ENCODE results near the gene WDR7. TPM values are rescaled to one million over a fixed set of nuclear protein-coding genes. Genes with fewer than 3 reads are reported as not detected.

The WDR7 gene
- total and polyA plus RNA-seq, 2 of the 4 experiments (the other 2 are of a cell fraction): 3.7 to 23.3 TPM

DNA sequence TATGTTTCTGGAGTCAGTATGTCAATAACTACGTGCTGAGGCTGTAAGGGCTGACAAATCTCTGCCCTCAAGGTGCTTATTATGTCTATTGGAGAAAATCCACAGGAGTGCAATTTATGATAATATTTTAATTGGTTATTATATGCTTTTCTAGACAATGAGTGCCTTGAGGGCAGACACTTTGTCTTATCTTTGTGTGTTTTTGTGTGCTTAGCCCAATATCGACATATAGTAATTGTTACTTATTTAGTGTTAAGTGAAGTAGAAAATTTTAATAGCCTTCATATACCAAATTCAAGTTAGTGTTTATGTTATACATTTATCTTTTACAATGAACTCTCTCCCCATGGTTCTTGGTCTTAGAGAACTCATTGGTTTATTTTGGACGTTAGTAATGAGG lies 118.9 kb downstream of the WDR7 start:
- no peak overlapping the region; the same call in 1 of the 2 replicates for H3K18ac ChIP-seq (ENCODE audit: low read depth, low read length)
- H3K56ac ChIP-seq (ENCODE audit: extremely low read depth, insufficient read depth, low read length): no peak overlapping the region
- no peak overlapping the region for H3K4me2 ChIP-seq (ENCODE audit: low read depth, low read length)
- dilution Hi-C loops (cut with HindIII; ENCODE audit: low sequenced_read_pairs, unreplicated experiment) (no loop called here), intact Hi-C loops (cut with micrococcal nuclease) (no loop called here), in situ Hi-C loops (cut with MboI; ENCODE audit: low sequenced_read_pairs) (no loop called here)
- H4K91ac ChIP-seq (ENCODE audit: insufficient read depth, low read depth, low read length): no peak overlapping the region
- no peak for TF ChIP-seq RCOR1 (IDR thresholded peaks at IDR 0.05; ENCODE audit: insufficient replicate concordance, low read length)
- TF ChIP-seq CTCF (conservative IDR thresholded peaks at IDR 0.05; ENCODE audit: low read depth, low read length): no peak
- no peak for TF ChIP-seq SMC3 (IDR thresholded peaks at IDR 0.05; ENCODE audit: low read depth, low read length)
- TF ChIP-seq CEBPB (IDR thresholded peaks at IDR 0.05; ENCODE audit: low read depth, low read length): no peak
- TF ChIP-seq NFE2L2 (IDR thresholded peaks at IDR 0.05; ENCODE audit: low read depth, low read length): no peak
- TF ChIP-seq MAFK (IDR thresholded peaks at IDR 0.05; ENCODE audit: low read depth, low read length): no peak
- TF ChIP-seq MAZ (IDR thresholded peaks at IDR 0.05; ENCODE audit: borderline replicate concordance, low read depth, low read length): no peak
- TF ChIP-seq CHD1 (IDR thresholded peaks at IDR 0.05; ENCODE audit: low read depth, low read length): no peak
- no peak for TF ChIP-seq FOS (IDR thresholded peaks at IDR 0.05; ENCODE audit: low read depth, low read length)
- no peak for TF ChIP-seq RAD21 (IDR thresholded peaks at IDR 0.05; ENCODE audit: low read length)
- no peak for TF ChIP-seq ELK1 (IDR thresholded peaks at IDR 0.05; ENCODE audit: borderline replicate concordance, low read depth, low read length)
- no peak for TF ChIP-seq RFX5 (IDR thresholded peaks at IDR 0.05; ENCODE audit: low read depth, low read length)
- no peak for TF ChIP-seq BHLHE40 (IDR thresholded peaks at IDR 0.05; ENCODE audit: low read depth, low read length)
- no peak for TF ChIP-seq POLR2A (IDR thresholded peaks at IDR 0.05; ENCODE audit: low read depth, low read length)
- H3K4ac ChIP-seq (ENCODE audit: low read depth, low read length): no peak overlapping the region
- BruUV-seq (replicated peaks): no TSS peak
- no peak overlapping the region for H2AK9ac ChIP-seq (replicated peaks; ENCODE audit: low read depth, low read length, poor library complexity)
- no peak overlapping the region for H3K23ac ChIP-seq (ENCODE audit: low read depth, low read length)
- ChIA-PET CTCF (no interaction called here), POLR2A (ENCODE audit: unreplicated experiment) (no interaction called here)
- peaks cover 2% of the 10 kb centered on the region for H3K4me1 ChIP-seq (ENCODE audit: control insufficient read depth, insufficient read depth, low read length)
- no peak overlapping the region for H2BK15ac ChIP-seq (ENCODE audit: low read depth, low read length)
- no peak for ATAC-seq (ENCODE audit: low read depth)
- no peak overlapping the region for H3K9ac ChIP-seq (ENCODE audit: low read depth, low read length)
- H3K36me3 ChIP-seq (ENCODE audit: control insufficient read depth, insufficient read depth, low read length): no peaks in the 10 kb centered on the region
- no peaks in the 10 kb centered on the region for H3K27me3 ChIP-seq (ENCODE audit: control insufficient read depth, insufficient read depth, low read length)
- H2BK120ac ChIP-seq (ENCODE audit: low read depth, low read length): no peak overlapping the region
- peaks cover 0 to 4% of the 10 kb centered on the region in 2 experiments; a peak in 1 of 4 replicates for H3K79me1 ChIP-seq (ENCODE audit: low read depth in 1 of 2, low read length in 2 of 2)
- no peak for DNase-seq
- peaks cover 4% of the 10 kb centered on the region; the same call in 1 of the 2 replicates for H3K9me1 ChIP-seq (ENCODE audit: insufficient read depth, low read length)
- no peak overlapping the region for H3K27ac ChIP-seq (ENCODE audit: insufficient read depth, low read length)
- H4K20me1 ChIP-seq (ENCODE audit: insufficient read depth, low read length): no peaks in the 10 kb centered on the region
- no peak overlapping the region for H2BK20ac ChIP-seq (ENCODE audit: low read depth, low read length)
- H2AK5ac ChIP-seq (ENCODE audit: low read depth, low read length): no peak overlapping the region
- no peaks in the 10 kb centered on the region for H3K9me3 ChIP-seq (ENCODE audit: control insufficient read depth, insufficient read depth, low read length)
- H3K14ac ChIP-seq (replicated peaks; ENCODE audit: low read depth, low read length): no peak overlapping the region
- H4K8ac ChIP-seq (ENCODE audit: low read depth in 2 of 2, low read length in 2 of 2): no peak overlapping the region
- H3K4me3 ChIP-seq (ENCODE audit: insufficient read depth, low read depth, low read length): no peak overlapping the region
- no CpG with 5 or more reads among the region's 3 CpGs for WGBS, 2 experiments (ENCODE audit: extremely low coverage in 2 of 2, insufficient read length in 1 of 2)
- no peak overlapping the region for H2BK5ac ChIP-seq (ENCODE audit: low read depth, low read length, poor library complexity, severe bottlenecking)
- no peak overlapping the region for H2AFZ ChIP-seq (replicated peaks; ENCODE audit: low read length, poor library complexity)
- H4K5ac ChIP-seq (ENCODE audit: low read depth, low read length): no peak overlapping the region
